ENCODE results near the gene SMIM36. TPM values are rescaled to one million over a fixed set of nuclear protein-coding genes. Genes with fewer than 3 reads are reported as not detected.

SMIM36 gene
- total and polyA plus RNA-seq, 8 donors, result 0.09 TPM; not detected in 7

- FAIRE-seq, result no peak
Observed at GRCh38 chr17:55416470-55417052, 94.7 kb downstream of the SMIM36 start.

GRCh38 chr17:55416000-55416399 is 95.3 kb downstream of the SMIM36 start:
- no peaks in the 10 kb centered on the region for H3K9me3 ChIP-seq
- ATAC-seq (no peak), DNase-seq (no peak), FAIRE-seq (no peak)
- H3K27ac ChIP-seq, result no peak overlapping the region
- H3K4me1 ChIP-seq, result peaks cover 0 to 7% (median 0%) of the 10 kb centered on the region in 3 donors
- no peaks in the 10 kb centered on the region for H3K36me3 ChIP-seq
- no peak overlapping the region for H3K4me3 ChIP-seq
- intact Hi-C loops (cut with DNase I), result no loop called here
- no peaks in the 10 kb centered on the region for H3K27me3 ChIP-seq
- no peak for TF ChIP-seq CTCF (IDR thresholded peaks at IDR 0.05)

More at GRCh38 chr17:55416470-55417052, 94.7 kb downstream of the SMIM36 start:
- H3K27ac ChIP-seq, result no peak overlapping the region
- no peaks in the 10 kb centered on the region for H3K36me3 ChIP-seq
- peaks cover 0 to 7% (median 0%) of the 10 kb centered on the region in 3 donors for H3K4me1 ChIP-seq
- DNase-seq (no peak), ATAC-seq (no peak)
- H3K27me3 ChIP-seq, result no peaks in the 10 kb centered on the region
- WGBS, 2 donors, result 69 to 70% methylated on average over 4 of the region's 4 CpGs
- intact Hi-C loops (cut with DNase I), result no loop called here
- no peak overlapping the region for H3K4me3 ChIP-seq
- H3K9me3 ChIP-seq, result no peaks in the 10 kb centered on the region
- no peak for TF ChIP-seq CTCF (IDR thresholded peaks at IDR 0.05)

GRCh38 chr17:55414983-55415382 is 96.3 kb downstream of the SMIM36 start:
- ATAC-seq (no peak), FAIRE-seq (no peak), DNase-seq (no peak)
- H3K27ac ChIP-seq, result no peak overlapping the region
- no peak overlapping the region for H3K4me3 ChIP-seq
- H3K36me3 ChIP-seq, result no peaks in the 10 kb centered on the region
- no peaks in the 10 kb centered on the region for H3K27me3 ChIP-seq
- TF ChIP-seq CTCF (IDR thresholded peaks at IDR 0.05), result no peak
- WGBS, 2 donors, result 92 to 96% methylated on average over 4 of the region's 4 CpGs
- H3K9me3 ChIP-seq, result no peaks in the 10 kb centered on the region
- intact Hi-C loops (cut with DNase I), result no loop called here
- H3K4me1 ChIP-seq, result no peaks in the 10 kb centered on the region

- no peaks in the 10 kb centered on the region for H3K36me3 ChIP-seq
- no peak overlapping the region for H3K27ac ChIP-seq
- FAIRE-seq, result no peak
- 93 to 94% methylated on average over 8 of the region's 8 CpGs for WGBS, 2 donors
- DNase-seq, result no peak
- no peaks in the 10 kb centered on the region for H3K9me3 ChIP-seq
- intact Hi-C loops (cut with DNase I), result no loop called here
- H3K4me3 ChIP-seq, result no peak overlapping the region
- ATAC-seq, result no peak
- H3K4me1 ChIP-seq, result no peaks in the 10 kb centered on the region
- TF ChIP-seq CTCF (IDR thresholded peaks at IDR 0.05), result no peak
- no peaks in the 10 kb centered on the region for H3K27me3 ChIP-seq
Observed at GRCh38 chr17:55413825-55414489, 97.3 kb downstream of the SMIM36 start.

- TF ChIP-seq CTCF (IDR thresholded peaks at IDR 0.05), result no peak
- peaks cover 0 to 5% (median 0%) of the 10 kb centered on the region in 3 donors for H3K4me1 ChIP-seq
- DNase-seq (no peak), FAIRE-seq (no peak), ATAC-seq (no peak)
- H3K27me3 ChIP-seq, result no peaks in the 10 kb centered on the region
- no peak overlapping the region for H3K4me3 ChIP-seq
- intact Hi-C loops (cut with DNase I), result no loop called here
- no peaks in the 10 kb centered on the region for H3K9me3 ChIP-seq
- no peaks in the 10 kb centered on the region for H3K36me3 ChIP-seq
- H3K27ac ChIP-seq, result no peak overlapping the region
- WGBS, 2 donors, result 85 to 95% methylated on average over 1 of the region's 1 CpG
Observed at GRCh38 chr17:55411463-55411855, 99.8 kb downstream of the SMIM36 start.

Measured in pancreas (tissue), 10 donors.